Breast epithelium (tissue), 3 donors: Measurements from ENCODE around the gene C9orf72.

Source experiments
- CTCF ChIP-seq, 3 donors: fragments of 450-650 bp; IDR thresholded peaks; one replicate each; pipeline ENCODE4 v1.5.1; 2016 to 2017; ENCODE audit warnings: antibody characterized with exemption in 3 of 3, mild to moderate bottlenecking in 3 of 3, moderate library complexity in 3 of 3
- POLR2A ChIP-seq: fragments of 450-650 bp; IDR thresholded peaks from one replicate; pipeline ENCODE4 v1.6.1; 2016; ENCODE audit warnings: antibody characterized with exemption, mild to moderate bottlenecking, moderate library complexity

GRCh38 chr9:27591093-27591492, 17.8 kb upstream of the C9orf72 start:
- no peak for TF ChIP-seq POLR2A
- no peak for TF ChIP-seq CTCF (IDR thresholded peaks at IDR 0.05)
